HEK293 (cell line): ENCODE data around the gene SYTL5.

Experiments used
- BCL11A ChIP-seq: fragments of 450-650 bp; formaldehyde crosslinking; IDR thresholded peaks from 2 replicates; pipeline ENCODE4 v1.5.1; 2016; ENCODE audit warnings: low read depth, missing biosample characterization, missing genetic modification characterization
- CTCF ChIP-seq: fragments of 450-650 bp; formaldehyde crosslinking; IDR thresholded peaks from 2 replicates; pipeline ENCODE4 v1.5.1; 2016; ENCODE audit warnings: missing biosample characterization, missing genetic modification characterization
- KLF7 ChIP-seq: fragments of 450-650 bp; formaldehyde crosslinking; IDR thresholded peaks from 2 replicates; pipeline ENCODE4 v1.5.1; 2016; ENCODE audit warnings: missing biosample characterization, missing genetic modification characterization, borderline replicate concordance
- MEIS1 ChIP-seq: sonication (generic); formaldehyde crosslinking; IDR thresholded peaks from 2 replicates; pipeline ENCODE4 v1.8.1; 2022; ENCODE audit warnings: missing genetic modification reagents, mild to moderate bottlenecking, borderline replicate concordance
- SETDB1 ChIP-seq: IDR thresholded peaks from one replicate; pipeline ENCODE4 v1.6.1; 2017; ENCODE audit warnings: mild to moderate bottlenecking, low read length, moderate library complexity, mixed read lengths; ENCODE audit not compliant: insufficient read length
- SP2 ChIP-seq: fragments of 450-650 bp; formaldehyde crosslinking; IDR thresholded peaks from 2 replicates; pipeline ENCODE4 v1.5.1; 2016; ENCODE audit warnings: missing biosample characterization, missing genetic modification characterization
- ZNF19 ChIP-seq: fragments of 450-650 bp; formaldehyde crosslinking; IDR thresholded peaks from 2 replicates; pipeline ENCODE4; 2016; ENCODE audit warnings: missing biosample characterization, missing genetic modification characterization, low read depth
- ZNF391 ChIP-seq: fragments of 450-650 bp; formaldehyde crosslinking; IDR thresholded peaks from 2 replicates; pipeline ENCODE4 v1.5.1; 2016; ENCODE audit warnings: low read depth, missing biosample characterization, missing genetic modification characterization, borderline replicate concordance
- ZNF514 ChIP-seq: fragments of 450-650 bp; formaldehyde crosslinking; IDR thresholded peaks from 2 replicates; pipeline ENCODE4 v1.5.1; 2016; ENCODE audit warnings: missing biosample characterization, missing genetic modification characterization
- TF ChIP-seq, protein P1 (sequence below): fragments of 450-650 bp; formaldehyde crosslinking; IDR thresholded peaks from 2 replicates; pipeline ENCODE4 v1.5.1; 2016; ENCODE audit warnings: missing biosample characterization, missing genetic modification characterization

DNA sequence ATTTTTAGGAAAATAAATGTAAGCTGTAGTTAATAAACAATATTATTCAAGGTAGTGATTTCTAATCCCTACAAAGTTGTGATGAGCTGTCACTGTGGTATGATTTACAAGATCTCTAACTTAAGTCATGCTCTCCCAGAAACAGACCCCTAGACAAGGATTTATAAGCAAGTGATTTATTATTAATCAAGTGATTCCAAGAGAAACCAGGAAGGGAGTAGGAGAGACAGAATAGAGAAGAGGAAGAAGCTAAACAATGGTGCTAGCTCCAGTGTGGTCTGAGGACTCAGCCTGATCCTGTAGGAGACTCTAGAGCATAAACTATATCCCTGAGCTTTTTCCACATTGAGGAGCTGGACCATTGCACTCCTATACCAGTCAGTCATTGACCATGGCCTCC is 73.1 kb downstream of the SYTL5 start:
- TF ChIP-seq BCL11A: no peak
- TF ChIP-seq KLF7 (tag by site-specific recombination): no peak
- TF ChIP-seq ZNF514 (tag by site-specific recombination): no peak
- TF ChIP-seq CTCF (tag by site-specific recombination): no peak
- no peak for TF ChIP-seq MEIS1
- no peak for TF ChIP-seq ZNF391 (tag by site-specific recombination)
- no peak for TF ChIP-seq ZNF19 (tag by site-specific recombination)
- TF ChIP-seq, protein P1, sequence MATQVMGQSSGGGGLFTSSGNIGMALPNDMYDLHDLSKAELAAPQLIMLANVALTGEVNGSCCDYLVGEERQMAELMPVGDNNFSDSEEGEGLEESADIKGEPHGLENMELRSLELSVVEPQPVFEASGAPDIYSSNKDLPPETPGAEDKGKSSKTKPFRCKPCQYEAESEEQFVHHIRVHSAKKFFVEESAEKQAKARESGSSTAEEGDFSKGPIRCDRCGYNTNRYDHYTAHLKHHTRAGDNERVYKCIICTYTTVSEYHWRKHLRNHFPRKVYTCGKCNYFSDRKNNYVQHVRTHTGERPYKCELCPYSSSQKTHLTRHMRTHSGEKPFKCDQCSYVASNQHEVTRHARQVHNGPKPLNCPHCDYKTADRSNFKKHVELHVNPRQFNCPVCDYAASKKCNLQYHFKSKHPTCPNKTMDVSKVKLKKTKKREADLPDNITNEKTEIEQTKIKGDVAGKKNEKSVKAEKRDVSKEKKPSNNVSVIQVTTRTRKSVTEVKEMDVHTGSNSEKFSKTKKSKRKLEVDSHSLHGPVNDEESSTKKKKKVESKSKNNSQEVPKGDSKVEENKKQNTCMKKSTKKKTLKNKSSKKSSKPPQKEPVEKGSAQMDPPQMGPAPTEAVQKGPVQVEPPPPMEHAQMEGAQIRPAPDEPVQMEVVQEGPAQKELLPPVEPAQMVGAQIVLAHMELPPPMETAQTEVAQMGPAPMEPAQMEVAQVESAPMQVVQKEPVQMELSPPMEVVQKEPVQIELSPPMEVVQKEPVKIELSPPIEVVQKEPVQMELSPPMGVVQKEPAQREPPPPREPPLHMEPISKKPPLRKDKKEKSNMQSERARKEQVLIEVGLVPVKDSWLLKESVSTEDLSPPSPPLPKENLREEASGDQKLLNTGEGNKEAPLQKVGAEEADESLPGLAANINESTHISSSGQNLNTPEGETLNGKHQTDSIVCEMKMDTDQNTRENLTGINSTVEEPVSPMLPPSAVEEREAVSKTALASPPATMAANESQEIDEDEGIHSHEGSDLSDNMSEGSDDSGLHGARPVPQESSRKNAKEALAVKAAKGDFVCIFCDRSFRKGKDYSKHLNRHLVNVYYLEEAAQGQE (tag by site-specific recombination): no peak
- TF ChIP-seq SP2 (tag by site-specific recombination): no peak
- TF ChIP-seq SETDB1: no peak
